ENCODE results near the gene KNDC1. TPM values are rescaled to one million over a fixed set of nuclear protein-coding genes. Genes with fewer than 3 reads are reported as not detected.

Gene KNDC1
- total RNA-seq, 1 experiment from 2014 or later, result 15.7 TPM

GRCh38 chr10:133199488-133199885 lies 39.5 kb downstream of the KNDC1 start:
- Histone ChIP-seq H4K5ac (ENCODE audit: insufficient read length, low read depth, low read length) (no peak overlapping the region), H2BK15ac (ENCODE audit: low read depth, low read length) (no peak overlapping the region), H4K91ac (ENCODE audit: insufficient read length, low read depth, low read length) (no peak overlapping the region), H3T11ph (ENCODE audit: low read length) (no peak overlapping the region), H2AK5ac (ENCODE audit: insufficient read length, low read length) (no peak overlapping the region), H4K8ac (replicated peaks; ENCODE audit: insufficient read length, low read depth, low read length) (no peak overlapping the region), H4K20me1 (ENCODE audit: control insufficient read depth, insufficient read depth, insufficient read length) (no peaks in the 10 kb centered on the region), H2AFZ (ENCODE audit: low read length) (no peak overlapping the region), H2BK20ac (ENCODE audit: low read depth, low read length, poor library complexity, severe bottlenecking) (no peak overlapping the region), H3K23me2 (ENCODE audit: insufficient read length, low read depth, low read length, poor library complexity, severe bottlenecking) (no peaks in the 10 kb centered on the region), H3K27ac (ENCODE audit: insufficient read length, low read depth, low read length) (no peak overlapping the region), H3K79me1 (ENCODE audit: insufficient read depth, low read depth, low read length, poor library complexity, severe bottlenecking) (no peaks in the 10 kb centered on the region), H2BK12ac (ENCODE audit: insufficient read length, low read depth, low read length) (no peak overlapping the region), H3K4me1 (ENCODE audit: insufficient read depth, low read length) (no peaks in the 10 kb centered on the region), H3K4me2 (ENCODE audit: insufficient read depth, insufficient read length, low read length) (no peak overlapping the region), H3K9me3 (ENCODE audit: control insufficient read depth, low read depth, low read length) (no peaks in the 10 kb centered on the region), H2BK120ac (ENCODE audit: low read depth, low read length, poor library complexity, severe bottlenecking) (no peak overlapping the region), H3K9ac (ENCODE audit: extremely low read depth, insufficient read length, low read length) (no peak overlapping the region), H3K79me2 (ENCODE audit: insufficient read depth, low read length) (no peaks in the 10 kb centered on the region), H3K4ac (ENCODE audit: low read depth, low read length) (no peak overlapping the region), H3K23ac (ENCODE audit: insufficient read length, low read depth, low read length) (no peak overlapping the region), H3K56ac (ENCODE audit: insufficient read length, low read depth, low read length) (no peak overlapping the region), H2BK5ac (ENCODE audit: insufficient read length, low read length) (no peak overlapping the region), H3K27me3 (ENCODE audit: insufficient read depth, low read length) (no peaks in the 10 kb centered on the region), H3K18ac (ENCODE audit: insufficient read length, low read depth, low read length) (no peak overlapping the region), H3K14ac (ENCODE audit: insufficient read depth, low read length) (no peak overlapping the region)
- Mint-ChIP-seq H3K4me1 (0 out of 4 replicates have a peak, but pooled peaks cover 0 to 2% of the 10 kb centered on the region in 2 experiments), H3K4me3 (no peak overlapping the region), H3K36me3 (ENCODE audit: insufficient read depth in 1 of 3, low read depth in 3 of 3) (peaks cover 1 to 5% (median 2%) of the 10 kb centered on the region in 3 experiments; a peak in 3 of 7 replicates), H3K9me3 (peaks cover 0 to 5% of the 10 kb centered on the region in 2 experiments; a peak in 1 of 5 replicates), H3K27me3 (ENCODE audit: low read depth) (peaks cover 4% of the 10 kb centered on the region; the same call in 1 of the 2 replicates), H3K27ac (peak overlapping the region in 2 of 3 experiments; percentile 52 to 76; a peak in 2 of 7 replicates)
- no peak for DNase-seq
- no peak for TF ChIP-seq CTCF (conservative IDR thresholded peaks at IDR 0.05)
- no CpG with 5 or more reads among the region's 13 CpGs for WGBS (ENCODE audit: extremely low coverage, insufficient read length, low lambda C conversion rate)

Measured in H9 (cell line).